ENCODE results near the gene AHNAK2. TPM values are rescaled to one million over a fixed set of nuclear protein-coding genes. Genes with fewer than 3 reads are reported as not detected.

AHNAK2 gene
- total RNA-seq, 1 donor: under 0.01 TPM

- no peak for DNase-seq (ENCODE audit: low read depth in 2 of 3, low spot score in 2 of 3)
These were observed 34.2 kb upstream of the AHNAK2 start for GRCh38 chr14:105012171-105012985.

- DNase-seq (ENCODE audit: low read depth in 2 of 3, low spot score in 2 of 3): no peak
These were observed 33.3 kb upstream of the AHNAK2 start for GRCh38 chr14:105011312-105011990.

GRCh38 chr14:105010891-105011291, 32.7 kb upstream of the AHNAK2 start:
- DNase-seq (ENCODE audit: low read depth in 2 of 3, low spot score in 2 of 3): no peak

- DNase-seq (ENCODE audit: low read depth in 2 of 3, low spot score in 2 of 3): no peak
These were observed 31.9 kb upstream of the AHNAK2 start for GRCh38 chr14:105010106-105010505.

- DNase-seq (ENCODE audit: low read depth in 2 of 3, low spot score in 2 of 3): no peak
These were observed 29.6 kb upstream of the AHNAK2 start for GRCh38 chr14:105007593-105008264.

- DNase-seq (ENCODE audit: low read depth in 2 of 3, low spot score in 2 of 3): no peak
These were observed 28.8 kb upstream of the AHNAK2 start for GRCh38 chr14:105006831-105007592.

- no peak for DNase-seq (ENCODE audit: low read depth in 2 of 3, low spot score in 2 of 3)
These were observed 28.0 kb upstream of the AHNAK2 start for GRCh38 chr14:105005929-105006830.

GRCh38 chr14:105005329-105005928, 27.3 kb upstream of the AHNAK2 start:
- DNase-seq (ENCODE audit: low read depth in 2 of 3, low spot score in 2 of 3): no peak

- DNase-seq (ENCODE audit: low read depth in 2 of 3, low spot score in 2 of 3): no peak
These were observed 21.2 kb upstream of the AHNAK2 start for GRCh38 chr14:104999361-104999760.

GRCh38 chr14:104998801-104999200, 20.6 kb upstream of the AHNAK2 start:
- no peak for DNase-seq (ENCODE audit: low read depth in 2 of 3, low spot score in 2 of 3)

GRCh38 chr14:104996483-104996882, 18.3 kb upstream of the AHNAK2 start:
- no peak for DNase-seq (ENCODE audit: low read depth in 2 of 3, low spot score in 2 of 3)

- DNase-seq (ENCODE audit: low read depth in 2 of 3, low spot score in 2 of 3): no peak
These were observed 17.9 kb upstream of the AHNAK2 start for GRCh38 chr14:104996032-104996431.

- DNase-seq (ENCODE audit: low read depth in 2 of 3, low spot score in 2 of 3): no peak
These were observed 16.8 kb upstream of the AHNAK2 start for GRCh38 chr14:104994978-104995377.

GRCh38 chr14:104993808-104994591, 15.8 kb upstream of the AHNAK2 start:
- peak in 2 of 3 donors; percentile 45 to 51 for DNase-seq (ENCODE audit: low read depth in 2 of 3, low spot score in 2 of 3)

- DNase-seq (ENCODE audit: low read depth in 2 of 3, low spot score in 2 of 3): no peak
These were observed 15.1 kb upstream of the AHNAK2 start for GRCh38 chr14:104993306-104993705.

- no peak for DNase-seq (ENCODE audit: low read depth in 2 of 3, low spot score in 2 of 3)
These were observed 14.3 kb upstream of the AHNAK2 start for GRCh38 chr14:104992501-104992900.

GRCh38 chr14:104991896-104992230, 13.7 kb upstream of the AHNAK2 start:
- no peak for DNase-seq (ENCODE audit: low read depth in 2 of 3, low spot score in 2 of 3)

- no peak for DNase-seq (ENCODE audit: low read depth in 2 of 3, low spot score in 2 of 3)
These were observed 11.8 kb upstream of the AHNAK2 start for GRCh38 chr14:104989951-104990303.

Measured in hematopoietic multipotent progenitor cell (in vitro differentiated cells).